Measurements from ENCODE around the gene FBXL2. TPM values are rescaled to one million over a fixed set of nuclear protein-coding genes. Genes with fewer than 3 reads are reported as not detected.
"Not testable (repeated sequence)": the region's sequence is repeated elsewhere in the genome, so short reads cannot be mapped to it uniquely, and the experiment has no call there.

The FBXL2 gene
- polyA plus RNA-seq, 10 donors = 5.5 to 13.5 (median 7.8) TPM

DNA sequence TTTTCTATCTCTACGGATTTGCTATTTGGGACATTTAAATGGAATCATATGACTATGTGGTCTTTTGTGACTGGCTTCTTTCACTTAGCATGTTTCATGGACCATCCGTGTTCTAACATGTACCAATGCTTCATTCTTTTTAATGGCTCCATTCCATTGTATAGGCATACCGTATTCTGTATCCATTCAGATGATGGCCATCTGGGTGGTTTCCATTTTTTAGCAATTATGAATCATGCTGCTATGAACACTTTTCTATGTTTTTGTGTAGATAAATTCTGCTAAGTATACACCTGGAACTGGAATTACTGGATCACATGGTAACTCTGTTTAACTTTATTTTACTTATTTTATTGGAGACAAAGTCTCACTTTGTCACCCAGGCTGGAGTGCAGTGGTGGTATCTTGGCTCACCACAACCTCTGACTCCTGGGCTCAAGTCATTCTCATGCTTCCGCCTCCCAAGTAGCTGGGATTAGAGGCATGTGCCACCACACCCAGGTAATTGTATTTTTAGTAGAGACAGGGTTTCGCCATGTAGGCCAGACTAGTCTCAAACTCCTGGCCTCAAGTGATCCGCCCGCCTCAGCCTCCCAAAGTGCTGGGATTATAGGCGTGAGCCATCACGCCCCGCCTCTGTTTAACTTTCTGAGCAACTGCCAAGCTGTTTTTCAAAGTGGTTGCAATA lies 149.5 kb downstream of the FBXL2 start:
- DNase-seq = no peak

DNA sequence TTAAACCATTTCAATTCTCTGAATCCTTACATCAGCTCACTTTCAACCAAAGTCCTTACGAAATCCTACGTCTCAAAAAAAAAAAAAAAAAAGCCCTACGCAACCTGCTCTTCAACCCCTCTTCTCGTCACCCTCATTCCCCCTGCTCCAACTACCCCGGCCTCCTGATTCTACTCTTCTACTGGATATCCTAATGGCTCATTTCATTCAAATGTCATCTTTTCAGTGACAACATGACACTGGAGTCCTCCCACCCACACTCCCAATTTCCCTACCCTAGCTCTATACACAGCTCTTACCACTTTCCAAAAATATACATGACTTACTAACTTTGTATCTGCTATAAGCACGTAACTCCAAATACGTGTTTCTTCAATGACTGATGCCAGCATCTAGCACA lies 151.5 kb downstream of the FBXL2 start:
- DNase-seq = no peak

DNA sequence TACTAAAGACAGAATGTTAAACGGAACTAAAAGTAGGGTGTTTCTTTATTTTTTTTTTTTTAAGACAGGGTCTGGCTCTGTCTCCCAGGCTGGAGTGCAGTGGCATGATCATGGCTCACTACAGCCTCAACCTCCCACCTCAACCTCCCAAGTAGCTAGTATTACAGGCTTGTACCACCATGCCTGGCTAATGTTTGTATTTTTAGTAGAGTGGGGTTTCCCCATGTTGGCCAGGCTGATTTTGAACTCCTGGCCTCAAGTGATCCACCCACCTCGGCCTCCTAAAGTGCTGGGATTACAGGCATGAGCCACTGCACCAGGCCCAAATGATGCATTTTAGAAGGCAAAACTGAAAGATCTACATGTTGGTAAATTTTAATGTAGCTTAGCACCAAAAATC lies 152.1 kb downstream of the FBXL2 start:
- DNase-seq = not testable (repeated sequence)

- no peak for DNase-seq
These were observed 152.8 kb downstream of the FBXL2 start for GRCh38 chr3:33430061-33430460.

DNA sequence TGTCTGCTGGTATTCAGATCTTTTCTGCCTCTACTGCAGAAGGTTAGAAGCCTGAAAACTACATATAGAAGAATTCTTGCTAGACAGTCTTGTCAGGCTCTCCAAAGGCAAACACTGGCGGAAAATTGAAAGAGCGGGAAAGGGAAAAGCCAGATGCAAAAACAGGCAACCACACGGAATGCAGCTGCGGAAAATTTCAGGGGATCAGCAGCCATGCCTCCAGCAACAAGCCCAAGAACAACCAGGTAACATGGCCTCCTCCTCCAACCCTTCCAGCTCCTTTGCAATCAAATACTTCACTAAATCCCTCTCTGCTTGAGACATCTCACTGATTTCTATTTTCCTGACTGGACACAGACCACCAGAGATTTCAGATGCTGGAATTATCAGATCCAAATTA lies 153.3 kb downstream of the FBXL2 start:
- DNase-seq = no peak

DNA sequence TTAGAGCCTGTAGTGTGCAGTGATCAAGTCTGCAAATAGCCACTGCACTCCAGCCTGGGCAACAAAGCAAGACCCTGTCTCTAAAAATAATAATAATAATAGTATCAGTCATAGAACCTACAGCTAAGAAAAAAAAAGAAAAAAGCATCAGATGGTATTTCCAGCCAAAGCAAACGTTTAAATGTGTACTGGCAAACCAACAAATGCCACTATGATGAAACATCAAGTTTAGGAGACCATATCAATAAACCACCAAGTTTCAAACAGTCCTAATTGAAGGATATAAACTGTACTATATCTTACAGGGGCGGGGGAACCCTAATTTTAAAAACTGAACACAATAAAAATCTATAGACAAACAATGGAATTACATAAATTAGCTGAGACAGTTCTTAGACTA lies 156.6 kb downstream of the FBXL2 start:
- no peak for DNase-seq

Other genes with a start within 250 kb of the FBXL2 start
- gene GLB1, start 180.3 kb upstream of the FBXL2 start, polyA plus RNA-seq (ENCODE audit: insufficient read length in 10 of 10) = 10 to 100 TPM; 24.7 to 46.7 (median 31.7) TPM
- 1 to 10 TPM in 4 of 10 donors, under 1 TPM in 6; 0.52 to 1.3 (median 0.96) TPM for gene TMPPE, start 180.3 kb upstream of the FBXL2 start, polyA plus RNA-seq (ENCODE audit: insufficient read length in 10 of 10)
- gene CRTAP, start 163.4 kb upstream of the FBXL2 start, polyA plus RNA-seq (ENCODE audit: insufficient read length in 10 of 10) = 100 to 1,000 TPM; 152 to 235 (median 192) TPM
- gene SUSD5, start 58.6 kb upstream of the FBXL2 start, polyA plus RNA-seq (ENCODE audit: insufficient read length in 10 of 10) = 1 to 10 TPM; 1.1 to 2.5 (median 1.7) TPM
- gene UBP1, start 163.0 kb downstream of the FBXL2 start, polyA plus RNA-seq (ENCODE audit: insufficient read length in 10 of 10) = 10 to 100 TPM; 40.4 to 59.9 (median 56.7) TPM